GM04503 (cell line): ENCODE data around the gene CLASP1.
"Not testable (repeated sequence)": the region's sequence is repeated elsewhere in the genome, so short reads cannot be mapped to it uniquely, and the experiment has no call there.

Experiments
- DNase-seq: peaks from one replicate; pipeline ENCODE4 v3.0.0-alpha.2; 2012; ENCODE audit warnings: low read depth

CLASP1 gene

GRCh38 chr2:121348128-121348740, 301.0 kb downstream of the CLASP1 start:
- DNase-seq, result no peak

- no peak for DNase-seq
Measured at GRCh38 chr2:121346859-121347258, 302.4 kb downstream of the CLASP1 start.

- no peak for DNase-seq
Measured at GRCh38 chr2:121346407-121346806, 302.9 kb downstream of the CLASP1 start.

- DNase-seq, result no peak
Measured at GRCh38 chr2:121345887-121346286, 303.4 kb downstream of the CLASP1 start.

GRCh38 chr2:121345101-121345500, 304.2 kb downstream of the CLASP1 start:
- no peak for DNase-seq

- not testable (repeated sequence) for DNase-seq
Measured at GRCh38 chr2:121343828-121344399, 305.3 kb downstream of the CLASP1 start.

GRCh38 chr2:121343191-121343590, 306.1 kb downstream of the CLASP1 start:
- no peak for DNase-seq

GRCh38 chr2:121342751-121343150, 306.5 kb downstream of the CLASP1 start:
- no peak for DNase-seq

- no peak for DNase-seq
Measured at GRCh38 chr2:121340926-121341325, 308.3 kb downstream of the CLASP1 start.

GRCh38 chr2:121338281-121338680, 311.0 kb downstream of the CLASP1 start:
- no peak for DNase-seq

GRCh38 chr2:121336528-121337294, 312.6 kb downstream of the CLASP1 start:
- DNase-seq, result no peak

- no peak for DNase-seq
Measured at GRCh38 chr2:121335294-121336290, 313.7 kb downstream of the CLASP1 start.

- no peak for DNase-seq
Measured at GRCh38 chr2:121334581-121335293, 314.5 kb downstream of the CLASP1 start.

- no peak for DNase-seq
Measured at GRCh38 chr2:121333834-121334558, 315.3 kb downstream of the CLASP1 start.

- no peak for DNase-seq
Measured at GRCh38 chr2:121333231-121333630, 316.0 kb downstream of the CLASP1 start.

- not testable (repeated sequence) for DNase-seq
Measured at GRCh38 chr2:121331324-121331723, 317.9 kb downstream of the CLASP1 start.

GRCh38 chr2:121330921-121331320, 318.3 kb downstream of the CLASP1 start:
- no peak for DNase-seq

- DNase-seq, result no peak
Measured at GRCh38 chr2:121329786-121330185, 319.5 kb downstream of the CLASP1 start.

- DNase-seq, result no peak
Measured at GRCh38 chr2:121326628-121327027, 322.6 kb downstream of the CLASP1 start.

- DNase-seq, result no peak
Measured at GRCh38 chr2:121324601-121325000, 324.7 kb downstream of the CLASP1 start.

- DNase-seq, result no peak
Measured at GRCh38 chr2:121321476-121321875, 327.8 kb downstream of the CLASP1 start.
